Measurements from ENCODE around the gene FUT4.
"Not testable (repeated sequence)": the region's sequence is repeated elsewhere in the genome, so short reads cannot be mapped to it uniquely, and the experiment has no call there.

The FUT4 gene, protein sequence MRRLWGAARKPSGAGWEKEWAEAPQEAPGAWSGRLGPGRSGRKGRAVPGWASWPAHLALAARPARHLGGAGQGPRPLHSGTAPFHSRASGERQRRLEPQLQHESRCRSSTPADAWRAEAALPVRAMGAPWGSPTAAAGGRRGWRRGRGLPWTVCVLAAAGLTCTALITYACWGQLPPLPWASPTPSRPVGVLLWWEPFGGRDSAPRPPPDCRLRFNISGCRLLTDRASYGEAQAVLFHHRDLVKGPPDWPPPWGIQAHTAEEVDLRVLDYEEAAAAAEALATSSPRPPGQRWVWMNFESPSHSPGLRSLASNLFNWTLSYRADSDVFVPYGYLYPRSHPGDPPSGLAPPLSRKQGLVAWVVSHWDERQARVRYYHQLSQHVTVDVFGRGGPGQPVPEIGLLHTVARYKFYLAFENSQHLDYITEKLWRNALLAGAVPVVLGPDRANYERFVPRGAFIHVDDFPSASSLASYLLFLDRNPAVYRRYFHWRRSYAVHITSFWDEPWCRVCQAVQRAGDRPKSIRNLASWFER

DNA sequence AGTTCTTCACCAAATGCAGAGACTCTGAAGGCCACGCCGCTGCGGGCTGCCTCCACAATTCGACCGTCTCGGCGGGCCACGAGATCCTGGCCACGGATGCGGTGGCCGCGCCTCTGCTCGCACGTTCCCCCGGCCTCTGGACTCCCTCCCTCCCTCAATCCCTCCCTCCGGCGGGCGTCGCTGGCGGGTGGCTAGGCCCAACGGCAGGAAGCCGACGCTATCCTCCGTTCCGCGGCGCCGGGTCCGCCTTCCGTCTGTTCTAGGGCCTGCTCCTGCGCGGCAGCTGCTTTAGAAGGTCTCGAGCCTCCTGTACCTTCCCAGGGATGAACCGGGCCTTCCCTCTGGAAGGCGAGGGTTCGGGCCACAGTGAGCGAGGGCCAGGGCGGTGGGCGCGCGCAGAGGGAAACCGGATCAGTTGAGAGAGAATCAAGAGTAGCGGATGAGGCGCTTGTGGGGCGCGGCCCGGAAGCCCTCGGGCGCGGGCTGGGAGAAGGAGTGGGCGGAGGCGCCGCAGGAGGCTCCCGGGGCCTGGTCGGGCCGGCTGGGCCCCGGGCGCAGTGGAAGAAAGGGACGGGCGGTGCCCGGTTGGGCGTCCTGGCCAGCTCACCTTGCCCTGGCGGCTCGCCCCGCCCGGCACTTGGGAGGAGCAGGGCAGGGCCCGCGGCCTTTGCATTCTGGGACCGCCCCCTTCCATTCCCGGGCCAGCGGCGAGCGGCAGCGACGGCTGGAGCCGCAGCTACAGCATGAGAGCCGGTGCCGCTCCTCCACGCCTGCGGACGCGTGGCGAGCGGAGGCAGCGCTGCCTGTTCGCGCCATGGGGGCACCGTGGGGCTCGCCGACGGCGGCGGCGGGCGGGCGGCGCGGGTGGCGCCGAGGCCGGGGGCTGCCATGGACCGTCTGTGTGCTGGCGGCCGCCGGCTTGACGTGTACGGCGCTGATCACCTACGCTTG, at the start of gene FUT4:
FUT4 (plus strand) TSS at position 227 of the 951 bp plus-strand sequence; CDS start at position 440, 213 bp downstream.
- peak; percentile 92 for DNase-seq (ENCODE audit: low read depth, low spot score)

DNA sequence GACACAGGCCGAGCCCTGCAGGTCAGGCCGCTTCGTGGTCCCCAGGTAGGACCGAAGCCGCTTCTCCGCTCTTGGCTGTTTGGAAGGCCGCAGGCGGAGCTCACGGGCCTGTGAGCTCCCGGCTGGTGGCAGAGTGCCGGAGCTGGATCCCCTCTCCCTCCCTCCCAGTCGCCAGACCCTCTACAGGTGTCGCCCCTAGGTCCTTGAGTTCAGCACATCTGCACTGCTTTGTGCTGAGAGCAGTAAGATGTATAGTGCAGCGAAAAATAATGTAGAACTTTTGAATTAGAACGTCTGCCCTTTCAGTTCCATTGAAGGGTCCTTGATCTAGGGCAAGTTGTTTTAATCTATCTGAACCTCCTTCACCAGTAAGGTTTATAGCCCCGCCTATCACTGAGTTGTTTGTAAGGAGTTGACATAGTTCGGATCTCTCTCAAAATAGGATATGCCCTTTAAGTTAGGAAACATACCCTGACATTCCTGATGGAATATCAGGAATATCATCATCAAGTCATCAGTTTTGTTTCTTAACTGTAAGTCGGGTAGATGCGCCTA, 49.5 kb upstream of the FUT4 start:
- no peak for DNase-seq (ENCODE audit: low read depth, low spot score)

DNA sequence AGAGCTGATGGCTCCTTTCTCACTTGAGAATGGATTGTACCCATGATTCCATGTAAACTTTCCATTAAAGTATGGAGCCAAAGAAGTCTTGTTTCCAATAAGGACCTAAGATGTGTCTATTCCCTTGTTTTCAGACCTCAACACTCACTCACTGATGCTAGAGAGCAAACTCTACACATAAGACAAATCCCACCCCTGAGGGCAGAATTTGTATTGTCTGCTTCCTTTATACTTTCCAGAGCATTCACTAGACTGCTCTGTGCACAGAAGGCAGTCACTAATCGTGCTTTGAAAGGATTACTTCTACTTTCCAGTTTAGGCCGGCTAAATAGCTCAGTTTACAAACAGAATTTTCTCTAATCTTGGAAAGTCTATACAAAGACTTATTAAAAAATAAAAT, 43.5 kb upstream of the FUT4 start:
- DNase-seq (ENCODE audit: low read depth, low spot score) = no peak

DNA sequence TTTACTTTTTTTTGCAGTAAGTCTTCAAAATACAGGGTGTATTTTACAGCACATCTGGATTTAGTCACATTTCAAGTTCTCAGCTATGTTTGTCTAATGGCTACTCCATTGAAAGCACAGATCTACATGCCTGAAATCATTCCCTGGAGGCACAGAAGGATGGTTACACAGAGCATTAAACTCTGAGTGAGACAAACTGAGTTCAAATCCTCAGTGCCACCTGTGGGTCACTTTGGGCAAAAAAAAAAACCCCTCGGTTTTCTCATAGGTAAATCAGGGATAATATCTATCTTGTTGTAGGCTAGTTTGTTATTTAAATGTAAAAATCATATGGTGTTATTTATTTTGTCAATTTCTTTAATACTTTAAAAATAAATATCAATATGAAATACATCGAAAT, 42.2 kb upstream of the FUT4 start:
- no peak for DNase-seq (ENCODE audit: low read depth, low spot score)

DNA sequence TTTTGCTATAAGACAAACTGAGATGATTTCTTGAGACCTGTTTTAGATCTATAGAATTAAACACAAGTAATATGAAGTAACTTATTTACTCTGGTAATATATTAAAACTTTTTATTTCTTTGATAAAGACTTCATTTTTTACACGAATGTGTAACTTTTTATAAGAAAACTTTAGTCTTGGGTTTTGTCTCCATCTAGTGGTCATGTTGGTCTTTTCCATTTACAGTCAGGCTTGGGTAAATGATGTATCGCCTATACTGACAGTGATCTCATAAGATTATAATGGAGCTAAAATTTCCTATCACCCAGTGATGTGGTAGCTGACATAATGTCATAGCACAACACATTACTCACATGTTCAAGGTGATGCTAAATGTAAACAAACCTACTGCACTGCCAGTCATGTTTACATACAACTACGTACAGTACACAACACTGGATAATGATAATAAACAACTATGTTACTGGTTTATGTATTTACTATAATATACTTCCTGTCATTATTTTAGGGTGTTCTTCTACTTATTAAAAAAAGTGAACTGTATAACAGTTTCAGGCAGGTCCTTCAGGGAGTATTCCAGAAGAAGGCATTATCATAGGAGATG, 38.9 kb upstream of the FUT4 start:
- DNase-seq (ENCODE audit: low read depth, low spot score) = peak; percentile 73

DNA sequence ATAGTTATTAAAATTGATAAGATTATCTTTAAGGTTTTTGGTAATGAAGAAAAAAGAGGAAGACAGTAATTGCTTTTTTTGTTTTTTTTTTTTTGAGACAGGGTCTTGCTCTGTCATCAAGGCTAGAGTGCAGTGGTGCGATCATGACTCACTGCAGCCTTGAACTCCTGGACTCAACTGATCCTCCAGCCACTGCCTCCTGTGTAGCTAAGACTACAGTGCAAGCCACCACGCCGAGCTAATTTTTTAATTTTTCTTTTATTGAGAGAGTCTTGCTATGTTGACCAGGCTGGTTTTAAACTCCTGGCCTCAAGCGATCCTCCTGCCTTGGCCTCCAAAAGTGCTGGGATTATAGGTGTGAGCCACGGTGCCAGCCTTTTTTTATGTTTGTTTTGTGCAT, 37.2 kb upstream of the FUT4 start:
- not testable (repeated sequence) for DNase-seq (ENCODE audit: low read depth, low spot score)

DNA sequence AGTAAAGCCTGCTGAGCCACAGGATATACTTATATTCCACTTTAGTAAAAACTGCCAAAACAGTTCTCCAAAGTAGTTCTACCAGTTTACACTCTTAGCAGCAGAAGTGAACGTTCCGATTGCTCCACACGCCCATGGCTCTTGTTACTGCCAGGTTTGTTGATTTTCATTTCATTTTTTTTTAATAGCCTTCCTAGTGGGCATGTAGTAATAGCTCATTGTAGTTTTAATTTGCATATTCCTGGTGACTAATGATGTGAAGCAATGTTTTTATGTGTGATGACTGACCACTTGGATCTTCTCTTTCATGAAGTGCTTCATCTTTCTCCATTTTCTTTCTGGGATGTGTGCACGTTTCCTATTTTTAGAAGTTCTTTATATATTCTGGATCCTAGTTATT, 36.2 kb upstream of the FUT4 start:
- DNase-seq (ENCODE audit: low read depth, low spot score) = no peak

DNA sequence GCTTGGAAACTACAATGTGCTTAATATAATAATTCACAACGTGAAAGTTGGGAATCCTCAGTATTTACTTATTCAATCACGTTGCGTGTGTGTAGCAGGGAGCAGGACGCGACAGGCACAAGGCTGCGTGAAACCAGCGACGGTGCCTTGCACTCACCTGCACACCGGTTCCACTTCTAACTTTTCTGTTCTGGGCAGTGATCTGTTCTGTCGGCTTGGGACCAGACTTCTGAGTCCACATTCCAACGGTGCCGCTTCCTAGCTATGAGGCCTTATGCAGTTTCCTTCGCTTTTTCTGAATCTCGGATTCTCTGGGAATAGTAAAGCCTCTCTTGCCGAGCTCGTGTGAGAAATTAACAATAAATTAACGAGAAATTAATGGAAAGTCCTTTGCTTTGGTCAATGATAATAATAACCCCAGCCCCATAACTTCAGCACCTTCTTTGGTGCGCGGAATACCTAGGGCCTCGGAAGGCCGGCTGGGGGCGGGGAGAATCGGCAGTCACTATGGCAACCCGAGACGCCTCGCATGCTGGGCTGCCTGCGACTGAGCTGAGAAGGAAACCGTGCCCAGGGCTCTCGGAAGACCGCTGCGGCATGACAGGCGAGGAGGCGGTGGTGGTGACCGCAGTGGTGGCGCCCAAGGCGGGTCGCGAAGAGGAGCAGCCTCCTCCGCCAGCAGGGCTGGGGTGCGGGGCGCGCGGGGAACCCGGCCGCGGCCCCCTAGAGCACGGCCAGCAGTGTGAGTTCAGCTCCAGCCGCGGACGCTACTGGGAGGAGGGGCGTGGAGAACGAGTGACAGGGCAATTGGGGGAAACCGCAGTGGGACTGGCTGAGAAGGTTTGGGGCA, 31.6 kb upstream of the FUT4 start, which contains the start of gene C11orf97:
C11orf97 (plus strand) TSS at position 530 of the 850 bp plus-strand sequence; CDS start at position 598, 68 bp downstream.
- DNase-seq (ENCODE audit: low read depth, low spot score) = peak; percentile 76

DNA sequence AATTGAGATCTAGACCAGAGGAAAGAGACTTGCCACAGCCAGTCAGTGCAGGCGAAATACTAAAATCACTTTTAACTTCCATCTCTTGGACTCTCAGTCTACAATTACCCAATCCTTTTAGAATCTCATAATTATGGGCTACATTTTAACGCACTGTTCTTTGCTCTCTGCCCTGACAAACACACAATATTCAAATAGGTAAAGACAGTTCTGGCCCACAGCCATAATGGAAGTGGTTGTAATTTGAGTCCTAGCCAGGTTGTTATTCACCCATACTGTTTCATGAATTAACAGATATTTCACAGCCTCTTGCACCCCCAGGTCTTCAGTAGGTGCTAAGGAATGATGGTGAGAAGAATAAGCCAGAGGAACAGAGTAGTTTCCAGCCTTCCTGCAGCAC, 30.6 kb upstream of the FUT4 start:
- DNase-seq (ENCODE audit: low read depth, low spot score) = peak; percentile 28

DNA sequence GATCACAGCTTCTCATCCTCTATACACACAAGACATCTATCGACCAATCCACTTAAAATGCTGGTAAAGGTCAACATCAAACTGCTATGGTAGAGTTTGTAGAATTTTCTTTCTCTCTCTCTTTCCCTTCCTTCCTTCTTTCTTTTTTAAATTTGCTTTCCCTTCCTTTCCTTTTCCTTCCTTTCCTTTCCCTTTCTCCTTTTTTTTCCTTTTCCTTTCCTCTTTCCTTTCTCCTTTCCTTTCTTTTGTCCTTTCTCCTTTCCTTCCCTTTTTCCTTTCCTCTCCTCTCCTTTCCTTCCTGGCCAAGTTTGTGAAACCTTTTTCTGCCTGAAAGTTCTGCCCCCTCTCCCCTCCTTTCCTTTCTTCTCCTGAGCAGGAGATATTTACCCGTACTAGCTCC, 28.3 kb upstream of the FUT4 start:
- no peak for DNase-seq (ENCODE audit: low read depth, low spot score)

DNA sequence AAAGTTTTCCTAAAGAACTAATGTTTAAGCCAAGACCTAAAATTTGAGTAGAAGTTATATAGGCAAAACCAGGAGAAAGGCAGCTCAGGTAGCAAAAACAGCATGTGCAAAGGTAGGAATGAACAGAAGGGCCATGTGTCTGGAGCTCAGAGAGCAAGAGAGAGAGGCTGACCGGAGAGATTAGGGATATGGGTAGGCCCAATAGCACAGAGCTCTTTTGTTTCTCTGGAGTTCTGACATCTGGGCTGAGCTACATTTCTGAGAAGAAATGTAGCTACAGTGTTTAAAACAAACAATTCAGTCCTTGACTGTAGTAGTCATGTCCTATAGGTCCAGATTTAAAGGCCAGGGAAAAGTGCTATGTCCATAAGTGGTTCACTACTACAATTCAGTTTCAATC, 27.0 kb upstream of the FUT4 start:
- DNase-seq (ENCODE audit: low read depth, low spot score) = no peak

DNA sequence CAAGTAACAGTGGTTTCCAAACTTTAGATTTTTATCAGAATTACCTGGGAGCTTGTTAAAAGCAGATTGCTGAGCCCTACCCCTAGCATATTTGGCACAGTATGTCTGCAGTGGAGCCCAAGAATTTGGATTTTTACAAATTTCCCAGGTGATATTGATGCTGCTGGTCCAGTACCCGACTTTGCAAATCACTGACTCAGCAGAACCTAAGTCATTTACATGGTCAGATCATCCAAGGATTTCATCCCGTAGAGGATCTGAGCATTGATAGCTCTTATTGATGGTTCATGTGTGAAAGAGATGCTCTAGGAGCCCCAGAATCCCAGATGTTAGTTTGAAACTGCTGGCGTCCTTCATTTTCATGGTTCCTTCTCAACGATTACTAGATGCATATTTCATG, 25.4 kb upstream of the FUT4 start:
- no peak for DNase-seq (ENCODE audit: low read depth, low spot score)

DNA sequence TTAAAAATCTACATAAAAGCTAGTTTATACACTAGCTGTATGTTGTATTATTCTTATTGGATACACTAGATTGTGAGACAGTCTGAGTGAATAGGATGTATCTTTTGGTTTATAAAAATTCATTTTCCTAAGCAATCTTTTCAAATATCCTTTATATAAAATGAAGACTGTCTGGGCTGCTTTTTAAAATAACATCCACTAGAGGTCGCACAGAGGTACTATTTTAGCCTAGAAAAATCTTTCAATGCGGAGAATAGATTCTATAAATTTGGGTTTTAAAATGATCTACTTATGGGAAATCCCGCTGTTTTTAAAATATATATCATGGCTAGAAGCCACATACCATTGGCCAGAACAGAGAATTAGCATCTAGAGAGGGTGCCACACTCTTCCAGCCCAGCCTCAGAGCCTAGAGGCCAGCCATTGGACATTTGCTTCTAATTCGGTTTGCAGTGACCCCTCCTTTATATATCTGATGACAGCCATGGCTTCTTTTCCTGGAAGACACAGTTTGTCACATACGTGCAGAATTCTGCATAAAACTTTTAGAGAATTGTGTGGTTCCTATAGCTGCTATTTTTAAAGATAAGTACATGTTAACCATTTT, 24.1 kb upstream of the FUT4 start:
- DNase-seq (ENCODE audit: low read depth, low spot score) = peak; percentile 46

DNA sequence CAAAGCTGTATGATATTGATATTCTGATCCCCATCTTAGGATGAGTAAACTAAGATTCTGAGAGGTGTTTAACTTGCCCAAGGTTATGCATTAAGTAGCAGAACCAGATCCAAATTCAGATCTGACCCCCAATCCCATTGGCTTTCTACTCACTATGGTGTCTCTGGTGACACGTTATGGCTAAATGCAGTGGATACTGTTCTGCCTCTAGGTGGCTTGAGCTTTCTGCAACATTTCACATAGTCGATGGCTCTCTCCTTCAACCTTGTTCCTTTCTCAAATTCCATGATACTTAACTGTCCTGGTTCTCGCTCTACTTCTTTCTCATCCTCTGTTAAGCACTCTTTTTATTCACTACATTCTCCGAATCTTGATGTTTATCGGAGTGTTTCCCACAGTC, 22.0 kb upstream of the FUT4 start:
- no peak for DNase-seq (ENCODE audit: low read depth, low spot score)

DNA sequence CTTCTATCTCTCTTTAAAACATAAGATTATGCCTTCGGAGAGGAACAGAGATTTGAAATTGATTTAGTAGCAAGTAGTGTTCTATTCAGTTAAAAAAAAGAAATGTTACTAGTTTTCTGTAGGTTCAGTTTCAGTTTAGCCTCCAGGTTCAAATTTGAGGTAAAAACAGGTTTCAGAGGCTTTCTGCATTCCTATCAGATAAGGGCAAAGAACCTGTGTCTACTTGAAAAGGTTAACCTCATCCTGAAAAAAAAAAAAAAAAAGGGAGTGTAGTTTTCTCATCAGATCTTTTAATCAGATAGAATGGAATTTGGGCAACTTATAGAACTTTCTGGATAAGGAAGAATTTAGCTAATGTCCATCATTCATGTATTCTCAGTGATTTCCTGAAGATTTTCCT, 19.4 kb upstream of the FUT4 start:
- DNase-seq (ENCODE audit: low read depth, low spot score) = no peak

DNA sequence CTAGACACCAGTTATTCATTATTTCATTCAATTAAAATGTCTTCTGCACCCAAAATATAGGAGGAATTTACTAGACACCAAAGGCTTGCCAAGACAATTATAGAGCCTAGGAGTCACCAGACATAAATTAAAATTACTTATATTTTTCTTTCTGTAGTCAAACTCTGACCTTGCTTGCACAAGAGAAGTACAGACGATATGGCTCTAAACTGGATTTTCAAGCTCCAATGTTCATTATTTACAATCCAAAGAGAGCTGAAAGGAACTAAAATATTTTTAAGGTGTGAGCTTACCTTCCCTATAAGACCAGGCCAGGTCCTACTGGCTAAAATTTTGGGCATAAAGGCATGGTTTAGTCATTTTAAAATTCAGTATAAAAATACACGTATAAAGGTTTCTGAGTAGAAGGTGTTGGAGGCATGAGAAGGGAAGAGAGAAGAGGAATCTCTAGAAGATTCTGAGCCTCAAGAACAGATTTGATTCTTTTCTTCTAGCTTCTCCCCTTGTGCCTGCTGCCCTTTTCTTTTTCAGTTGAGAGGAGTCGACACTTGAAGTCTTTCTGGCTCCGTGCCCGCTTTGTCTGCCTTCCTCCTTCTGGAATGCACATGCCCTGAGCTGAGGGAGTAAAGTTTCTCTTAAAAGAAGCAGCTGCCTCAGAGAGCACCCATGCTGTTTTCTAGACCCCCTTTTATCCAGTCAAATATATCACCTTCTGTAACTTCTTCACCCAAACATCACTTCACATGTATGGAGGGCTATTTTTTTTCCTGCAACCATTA, 18.0 kb upstream of the FUT4 start:
- DNase-seq (ENCODE audit: low read depth, low spot score) = peak; percentile 75

DNA sequence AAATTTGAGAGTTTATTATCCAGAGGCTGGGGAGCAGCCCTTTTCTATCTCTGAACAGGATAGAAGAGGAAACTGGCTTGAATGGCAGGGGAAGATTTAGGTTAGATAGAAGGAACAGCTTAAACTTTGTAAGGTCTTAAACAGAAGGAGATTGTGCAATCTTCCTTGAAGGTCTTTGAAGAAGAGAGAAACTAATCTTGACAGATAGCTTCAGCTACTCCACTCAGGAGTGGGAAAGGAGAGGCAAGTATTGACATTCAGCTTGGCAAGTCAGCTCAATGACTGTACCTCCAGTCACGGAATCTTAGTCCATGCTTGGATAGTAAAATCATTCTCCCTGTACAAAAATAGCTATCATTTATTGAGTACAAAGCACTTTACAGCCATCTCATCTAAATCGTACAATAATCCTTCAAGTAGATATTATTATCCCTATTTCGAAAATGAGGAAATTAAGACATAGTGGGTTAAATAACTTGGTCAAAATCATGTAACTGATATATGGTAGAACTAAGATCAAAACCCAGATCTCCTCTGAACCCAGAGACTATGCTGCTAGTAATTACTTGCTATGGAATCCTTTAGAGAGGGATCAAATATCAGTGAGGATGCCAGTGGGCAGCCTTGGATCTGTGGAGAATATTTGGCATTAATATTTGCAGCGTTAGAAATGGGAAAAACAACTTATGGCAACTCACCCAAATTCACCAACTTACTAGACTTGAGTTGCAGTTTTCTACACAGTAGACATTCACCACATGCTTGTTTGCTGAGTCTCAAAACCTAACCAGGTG, 16.9 kb upstream of the FUT4 start:
- no peak for DNase-seq (ENCODE audit: low read depth, low spot score)

DNA sequence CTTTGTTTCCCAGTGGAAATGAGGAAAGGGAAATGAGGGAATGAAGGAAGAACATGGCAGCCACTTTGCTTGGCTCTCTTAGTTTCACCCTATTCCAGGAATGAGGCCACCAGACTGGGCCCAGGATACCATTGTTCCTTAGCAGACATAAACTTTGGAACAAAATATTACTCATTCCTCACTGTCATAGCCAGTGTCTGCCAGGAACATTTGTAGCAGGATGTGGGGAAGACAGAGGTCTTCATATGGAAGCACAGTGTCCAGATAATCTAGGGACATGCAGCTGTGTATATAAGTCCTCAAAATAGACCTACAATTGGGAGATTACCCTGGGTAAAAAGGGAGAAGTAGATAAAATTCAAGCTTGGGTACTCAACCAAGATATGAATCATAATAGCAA, 15.2 kb upstream of the FUT4 start:
- no peak for DNase-seq (ENCODE audit: low read depth, low spot score)

DNA sequence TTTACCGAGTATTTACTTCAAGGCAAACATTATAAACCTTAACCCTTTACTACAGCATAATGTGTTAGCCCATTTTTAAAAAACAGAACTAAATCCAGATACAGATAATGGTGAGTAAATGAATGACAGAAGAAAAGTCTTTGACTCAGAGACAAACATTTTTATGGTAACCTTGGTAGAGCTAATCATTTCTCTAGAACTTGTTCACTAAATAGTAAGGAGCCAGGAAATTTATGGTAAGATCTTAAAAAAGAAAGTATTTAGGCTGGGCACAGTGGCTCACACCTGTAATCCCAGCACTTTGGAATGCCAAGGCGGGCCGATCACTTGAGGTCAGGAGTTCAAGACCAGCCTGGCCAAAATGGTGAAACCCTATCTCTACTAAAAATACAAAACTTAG, 11.5 kb upstream of the FUT4 start:
- DNase-seq (ENCODE audit: low read depth, low spot score) = no peak
